Ascending aorta (tissue), 2 donors: ENCODE data around the gene TXNL4B. TPM values are rescaled to one million over a fixed set of nuclear protein-coding genes. Genes with fewer than 3 reads are reported as not detected.

ENCODE experiments used
- DNase-seq, 2 donors: peaks; one replicate each; pipeline ENCODE4 v3.0.0-alpha.2; 2019; ENCODE audit warnings: low spot score in 2 of 2
- H3K27ac ChIP-seq, 2 donors: fragments of 200-600 bp; sonication (generic); one replicate each; pipeline ENCODE4 v1.5.1; 2016 to 2017; ENCODE audit warnings: mild to moderate bottlenecking in 1 of 2
- H3K27me3 ChIP-seq: fragments of 200-600 bp; sonication (generic); one replicate; pipeline ENCODE4 v1.5.1; 2017
- H3K36me3 ChIP-seq, 2 donors: fragments of 200-600 bp; sonication (generic); one replicate each; pipeline ENCODE4 v1.5.1; 2016
- H3K4me1 ChIP-seq, 2 donors: fragments of 200-600 bp; sonication (generic); one replicate each; pipeline ENCODE4 v1.5.1; 2016 to 2017; ENCODE audit warnings: mild to moderate bottlenecking in 1 of 2
- H3K4me3 ChIP-seq, 2 donors: fragments of 200-600 bp; sonication (generic); one replicate each; pipeline ENCODE4 v1.5.1; 2016 to 2017; ENCODE audit warnings: mild to moderate bottlenecking in 1 of 2
- H3K9me3 ChIP-seq, 2 donors: fragments of 200-600 bp; sonication (generic); one replicate each; pipeline ENCODE4 v1.5.1; 2016
- intact Hi-C: fragments of 100-400 bp; cut with DNase I; formaldehyde crosslinking; loops from one replicate; pipeline ENCODE4 v1.15.1; 2023
- total RNA-seq: library from RNA; depleted of rRNA; stranded (reverse); fragments of >200 nt; gene quantifications from one replicate; pipeline ENCODE4 v1.1.0, GENCODE V29; 2016
- TF ChIP-seq, protein P1 (sequence below), 3 experiments: fragments of 200-600 bp in 2 of 3; fragments of 450-650 bp in 1 of 3; sonication (generic) in 2 of 3; IDR thresholded peaks; one replicate each; pipeline ENCODE4 v1.5.1; 2016 to 2019; ENCODE audit warnings: antibody characterized with exemption in 3 of 3, mild to moderate bottlenecking in 1 of 3, moderate library complexity in 1 of 3

The TXNL4B gene
- total RNA-seq, 1 donor from 2014 or later, result 2.4 TPM

DNA sequence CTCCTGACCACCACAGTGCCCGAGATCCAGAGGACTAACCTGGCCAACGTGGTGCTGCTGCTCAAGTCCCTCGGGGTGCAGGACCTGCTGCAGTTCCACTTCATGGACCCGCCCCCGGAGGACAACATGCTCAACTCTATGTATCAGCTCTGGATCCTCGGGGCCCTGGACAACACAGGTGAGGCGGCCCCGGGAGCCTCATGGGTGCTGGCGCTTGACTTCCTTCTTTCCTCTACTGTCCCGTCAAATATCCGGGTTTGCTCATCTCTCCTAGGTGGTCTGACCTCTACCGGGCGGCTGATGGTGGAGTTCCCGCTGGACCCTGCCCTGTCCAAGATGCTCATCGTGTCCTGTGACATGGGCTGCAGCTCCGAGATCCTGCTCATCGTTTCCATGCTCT is 14.0 kb upstream of the TXNL4B start:
- Histone ChIP-seq H3K9me3 (no peaks in the 10 kb centered on the region), H3K4me3 (no peak overlapping the region), H3K4me1 (no peaks in the 10 kb centered on the region), H3K36me3 (peaks cover 100% of the 10 kb centered on the region in 2 donors), H3K27ac (no peak overlapping the region), H3K27me3 (no peaks in the 10 kb centered on the region)
- no peak for DNase-seq
- intact Hi-C loops, result no loop called here
- TF ChIP-seq, protein P1, sequence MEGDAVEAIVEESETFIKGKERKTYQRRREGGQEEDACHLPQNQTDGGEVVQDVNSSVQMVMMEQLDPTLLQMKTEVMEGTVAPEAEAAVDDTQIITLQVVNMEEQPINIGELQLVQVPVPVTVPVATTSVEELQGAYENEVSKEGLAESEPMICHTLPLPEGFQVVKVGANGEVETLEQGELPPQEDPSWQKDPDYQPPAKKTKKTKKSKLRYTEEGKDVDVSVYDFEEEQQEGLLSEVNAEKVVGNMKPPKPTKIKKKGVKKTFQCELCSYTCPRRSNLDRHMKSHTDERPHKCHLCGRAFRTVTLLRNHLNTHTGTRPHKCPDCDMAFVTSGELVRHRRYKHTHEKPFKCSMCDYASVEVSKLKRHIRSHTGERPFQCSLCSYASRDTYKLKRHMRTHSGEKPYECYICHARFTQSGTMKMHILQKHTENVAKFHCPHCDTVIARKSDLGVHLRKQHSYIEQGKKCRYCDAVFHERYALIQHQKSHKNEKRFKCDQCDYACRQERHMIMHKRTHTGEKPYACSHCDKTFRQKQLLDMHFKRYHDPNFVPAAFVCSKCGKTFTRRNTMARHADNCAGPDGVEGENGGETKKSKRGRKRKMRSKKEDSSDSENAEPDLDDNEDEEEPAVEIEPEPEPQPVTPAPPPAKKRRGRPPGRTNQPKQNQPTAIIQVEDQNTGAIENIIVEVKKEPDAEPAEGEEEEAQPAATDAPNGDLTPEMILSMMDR (IDR thresholded peaks at IDR 0.05), result no peak

DNA sequence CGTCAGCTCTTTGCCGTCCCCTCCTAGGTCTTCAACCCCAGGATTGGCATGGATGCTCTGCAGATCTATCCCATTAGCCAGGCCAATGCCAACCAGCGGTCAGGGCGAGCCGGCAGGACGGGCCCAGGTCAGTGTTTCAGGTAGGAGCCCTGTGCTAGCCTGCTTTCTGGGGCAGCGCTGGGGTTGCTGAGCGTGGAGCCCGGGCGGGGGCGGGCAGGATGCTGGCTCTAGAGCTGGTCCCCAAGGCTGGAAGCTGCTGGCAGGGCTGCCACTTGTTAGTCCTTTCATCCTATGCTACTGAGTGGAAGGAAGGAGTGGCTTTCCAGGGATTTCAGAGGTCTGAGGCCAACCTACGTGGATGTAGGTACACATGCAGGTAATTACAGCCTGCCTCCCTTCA is 12.6 kb upstream of the TXNL4B start:
- DNase-seq, result no peak
- peaks cover 100% of the 10 kb centered on the region in 2 donors for H3K36me3 ChIP-seq
- TF ChIP-seq, protein P1 (IDR thresholded peaks at IDR 0.05), result no peak

DNA sequence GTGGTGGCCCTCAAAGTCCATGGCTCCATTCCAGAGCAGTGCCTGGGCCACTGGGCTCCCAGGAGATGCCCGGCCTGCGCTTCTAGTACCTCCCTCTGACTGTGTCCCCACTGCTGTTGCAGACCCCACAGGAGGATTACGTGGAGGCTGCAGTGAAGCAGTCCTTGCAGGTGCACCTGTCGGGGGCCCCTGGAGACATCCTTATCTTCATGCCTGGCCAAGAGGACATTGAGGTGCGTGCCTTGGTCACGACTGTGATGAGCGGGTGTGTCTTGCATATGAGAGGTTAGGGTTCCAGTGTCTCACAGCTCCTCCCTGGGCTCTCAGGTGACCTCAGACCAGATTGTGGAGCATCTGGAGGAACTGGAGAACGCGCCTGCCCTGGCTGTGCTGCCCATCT is 11.5 kb upstream of the TXNL4B start:
- no peaks in the 10 kb centered on the region for H3K4me1 ChIP-seq
- DNase-seq, result no peak
- intact Hi-C loops, result no loop called here
- H3K36me3 ChIP-seq, result peaks cover 100% of the 10 kb centered on the region in 2 donors
- TF ChIP-seq, protein P1 (IDR thresholded peaks at IDR 0.05), result no peak
- no peak overlapping the region for H3K27ac ChIP-seq
- no peak overlapping the region for H3K4me3 ChIP-seq
- H3K27me3 ChIP-seq, result no peaks in the 10 kb centered on the region
- H3K9me3 ChIP-seq, result no peaks in the 10 kb centered on the region

More for the DNA sequence above, 12.6 kb upstream of the TXNL4B start:
- H3K4me1 ChIP-seq, result no peaks in the 10 kb centered on the region
- H3K4me3 ChIP-seq, result no peak overlapping the region
- H3K27ac ChIP-seq, result no peak overlapping the region
- intact Hi-C loops, result no loop called here
- no peaks in the 10 kb centered on the region for H3K27me3 ChIP-seq
- H3K9me3 ChIP-seq, result no peaks in the 10 kb centered on the region

- no peak for DNase-seq
- Histone ChIP-seq H3K4me1 (no peaks in the 10 kb centered on the region), H3K9me3 (no peaks in the 10 kb centered on the region), H3K27me3 (no peaks in the 10 kb centered on the region), H3K27ac (no peak overlapping the region), H3K4me3 (no peak overlapping the region), H3K36me3 (peaks cover 95 to 100% of the 10 kb centered on the region in 2 donors)
- TF ChIP-seq, protein P1 (IDR thresholded peaks at IDR 0.05), result no peak
- intact Hi-C loops, result no loop called here
Observed at GRCh38 chr16:72101195-72101594, 7.8 kb upstream of the TXNL4B start.

- H3K4me1 ChIP-seq, result peaks cover 8 to 10% of the 10 kb centered on the region in 2 donors
- no peak overlapping the region for H3K4me3 ChIP-seq
- H3K27me3 ChIP-seq, result no peaks in the 10 kb centered on the region
- DNase-seq, result no peak
- no peak overlapping the region for H3K27ac ChIP-seq
- intact Hi-C loops, result loop anchor here (2.0 to 10.0 kb wide), 2 partner anchors 33 to 375 kb away; partner anchors contain the start of gene PHLPP2
- peaks cover 79 to 84% of the 10 kb centered on the region in 2 donors for H3K36me3 ChIP-seq
- H3K9me3 ChIP-seq, result no peaks in the 10 kb centered on the region
- TF ChIP-seq, protein P1 (IDR thresholded peaks at IDR 0.05), result peak in 2 of 3 experiments; percentile 34 to 43
Observed at GRCh38 chr16:72099377-72099818, 6.0 kb upstream of the TXNL4B start.

- no peaks in the 10 kb centered on the region for H3K27me3 ChIP-seq
- no peak overlapping the region for H3K27ac ChIP-seq
- peaks cover 74 to 79% of the 10 kb centered on the region in 2 donors for H3K36me3 ChIP-seq
- no peak overlapping the region for H3K4me3 ChIP-seq
- DNase-seq, result no peak
- H3K9me3 ChIP-seq, result no peaks in the 10 kb centered on the region
- TF ChIP-seq, protein P1 (IDR thresholded peaks at IDR 0.05), result no peak
- intact Hi-C loops, result loop anchor here (2.0 to 10.0 kb wide), 2 partner anchors 32 to 374 kb away; partner anchors contain the start of gene PHLPP2
- peaks cover 9 to 11% of the 10 kb centered on the region in 2 donors for H3K4me1 ChIP-seq
Observed at GRCh38 chr16:72098936-72099335, 5.5 kb upstream of the TXNL4B start.
